NCI-H82 (cell line): Measurements from ENCODE around the gene TMEM203.
A peak's percentile ranks its signal among the peaks of the same experiment; 100 is the strongest.

Source experiments
- DNase-seq: peaks from one replicate; lab custom pipeline; 2025; lab: John Stamatoyannopoulos, UW

The TMEM203 gene

DNA sequence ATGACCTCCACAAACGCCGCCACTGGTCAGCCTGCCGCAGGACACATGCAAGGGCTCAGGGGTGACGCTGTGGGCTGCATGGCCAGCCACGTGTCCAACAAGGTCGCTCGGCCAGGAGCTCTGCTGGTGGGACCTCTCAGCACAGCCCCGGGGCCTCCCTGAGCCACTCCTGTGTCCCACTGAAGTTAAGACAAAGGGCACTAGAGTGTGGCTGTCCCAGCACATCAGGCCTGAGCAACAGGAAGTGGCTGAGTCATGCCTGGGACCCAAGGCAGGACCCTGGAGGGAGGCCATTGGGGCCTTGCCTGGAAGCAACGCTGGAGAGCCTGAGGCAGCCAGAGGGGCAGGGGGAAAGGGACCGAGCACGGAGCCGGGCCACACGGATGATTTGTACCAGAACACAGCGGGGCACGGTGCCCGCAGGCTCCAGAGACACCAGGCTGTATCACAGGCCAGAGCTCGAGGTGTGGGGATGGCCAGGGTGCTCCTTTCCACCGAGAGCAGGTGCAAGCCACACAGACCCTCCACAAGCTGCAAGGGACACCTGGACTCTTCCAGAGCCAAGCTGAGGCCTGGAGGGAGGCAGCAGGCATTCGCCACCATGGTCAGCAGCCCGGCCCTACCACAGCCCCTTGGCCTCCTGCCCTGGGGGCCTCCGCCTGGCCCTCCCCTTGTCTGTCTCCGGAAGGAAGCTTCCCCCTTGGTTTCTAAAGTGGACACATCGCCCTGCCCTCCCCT lies 27.1 kb downstream of the TMEM203 start:
- DNase-seq: no peak

DNA sequence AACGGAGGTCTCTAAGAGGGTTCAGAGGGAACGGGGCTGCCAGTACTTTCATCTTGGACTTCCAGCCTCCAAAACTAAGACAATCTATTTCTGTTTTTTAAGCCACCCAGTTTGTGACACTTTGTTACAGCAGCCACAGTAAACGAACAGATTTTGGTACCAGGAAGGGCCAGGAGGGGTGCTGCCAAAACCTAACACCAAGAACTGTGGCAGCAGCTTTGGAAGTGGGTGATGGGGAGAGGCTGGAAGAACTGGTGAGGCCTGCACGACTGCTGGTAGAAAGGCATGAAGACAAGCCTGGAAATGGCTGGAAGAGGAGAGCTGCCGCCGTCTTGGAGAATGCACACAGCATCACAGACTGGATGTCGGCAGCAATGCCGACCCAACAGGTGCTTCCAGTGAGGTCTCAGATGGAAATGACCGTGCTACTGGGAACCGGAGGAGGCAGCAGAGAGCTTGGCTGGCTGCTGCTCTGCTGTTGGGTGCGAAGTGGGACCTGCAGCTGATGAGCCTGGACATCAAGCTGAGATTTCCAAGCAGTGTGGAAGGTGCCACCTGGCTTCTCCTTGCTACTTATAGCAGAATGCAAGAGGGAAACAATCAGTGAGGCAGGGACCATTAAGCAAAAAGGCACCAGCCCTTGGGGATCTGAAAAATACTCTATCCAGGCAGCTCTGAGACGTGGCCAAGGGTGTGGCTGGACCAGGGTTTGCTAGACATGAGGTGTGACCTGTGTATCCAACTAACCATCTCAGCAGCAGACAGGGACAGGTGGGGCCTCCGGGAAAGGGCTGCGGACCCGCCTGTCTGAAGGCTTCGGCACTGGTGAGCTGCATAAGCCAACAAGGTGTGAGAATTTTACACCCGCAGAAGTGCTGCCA lies 28.9 kb downstream of the TMEM203 start:
- peak; percentile 77 for DNase-seq

DNA sequence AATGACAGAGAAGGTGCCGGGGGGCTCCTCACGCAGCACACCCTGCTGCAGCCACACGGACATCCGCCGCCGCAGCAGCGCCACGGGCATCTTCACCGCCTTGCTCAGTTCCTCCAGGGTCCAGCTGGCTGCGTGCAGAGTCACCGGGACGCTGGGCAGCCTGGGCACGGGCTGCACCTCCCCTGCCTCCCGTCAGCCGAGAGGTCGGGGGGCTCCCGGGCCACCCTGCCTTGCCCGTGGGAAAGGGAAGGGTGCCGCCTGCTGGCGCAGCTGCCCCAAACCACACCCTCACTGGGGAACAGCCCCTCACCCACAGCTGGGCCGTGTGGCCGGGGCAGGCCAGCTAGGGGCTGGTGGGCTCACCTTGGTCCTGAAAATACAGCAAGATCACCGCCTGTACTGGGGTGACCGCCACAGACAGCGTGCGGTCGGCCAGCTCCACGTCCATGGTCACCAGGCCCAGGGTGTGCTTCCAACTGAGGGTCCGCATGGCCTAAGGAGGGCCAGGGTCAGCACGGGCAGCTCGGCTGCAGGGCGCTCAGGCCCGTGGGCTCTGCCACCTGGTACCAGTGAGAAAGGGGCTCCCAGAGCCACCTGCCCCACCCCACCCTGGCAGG lies 30.0 kb downstream of the TMEM203 start:
- no peak for DNase-seq

DNA sequence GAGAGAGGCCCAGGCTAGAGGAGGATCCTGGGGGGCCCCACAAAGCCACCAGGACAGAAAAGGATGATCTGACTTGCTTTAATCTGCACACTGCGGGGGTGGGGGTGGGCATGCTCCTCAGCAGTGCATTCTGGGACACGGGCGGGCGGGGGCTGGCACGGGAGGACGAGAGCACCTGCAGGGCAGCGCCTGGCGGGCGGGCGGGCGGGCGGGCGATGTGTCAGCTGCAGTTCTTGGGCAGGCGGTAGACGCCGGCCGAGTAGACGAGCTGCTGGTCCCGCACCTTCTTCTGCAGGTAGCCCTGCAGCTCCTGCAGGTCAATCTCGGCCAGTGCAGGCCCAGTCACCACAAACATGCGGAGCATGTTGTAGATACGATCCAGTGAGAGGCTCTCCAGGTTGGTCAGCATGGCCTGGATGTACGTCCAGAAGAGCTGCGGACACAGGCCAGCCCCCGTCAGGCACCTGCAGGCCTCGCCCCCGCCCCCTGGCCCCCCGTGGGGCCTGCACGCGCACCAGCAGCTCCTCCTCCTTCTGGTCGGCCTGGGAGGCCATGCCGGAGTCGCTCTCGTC lies 30.6 kb downstream of the TMEM203 start:
- no peak for DNase-seq

DNA sequence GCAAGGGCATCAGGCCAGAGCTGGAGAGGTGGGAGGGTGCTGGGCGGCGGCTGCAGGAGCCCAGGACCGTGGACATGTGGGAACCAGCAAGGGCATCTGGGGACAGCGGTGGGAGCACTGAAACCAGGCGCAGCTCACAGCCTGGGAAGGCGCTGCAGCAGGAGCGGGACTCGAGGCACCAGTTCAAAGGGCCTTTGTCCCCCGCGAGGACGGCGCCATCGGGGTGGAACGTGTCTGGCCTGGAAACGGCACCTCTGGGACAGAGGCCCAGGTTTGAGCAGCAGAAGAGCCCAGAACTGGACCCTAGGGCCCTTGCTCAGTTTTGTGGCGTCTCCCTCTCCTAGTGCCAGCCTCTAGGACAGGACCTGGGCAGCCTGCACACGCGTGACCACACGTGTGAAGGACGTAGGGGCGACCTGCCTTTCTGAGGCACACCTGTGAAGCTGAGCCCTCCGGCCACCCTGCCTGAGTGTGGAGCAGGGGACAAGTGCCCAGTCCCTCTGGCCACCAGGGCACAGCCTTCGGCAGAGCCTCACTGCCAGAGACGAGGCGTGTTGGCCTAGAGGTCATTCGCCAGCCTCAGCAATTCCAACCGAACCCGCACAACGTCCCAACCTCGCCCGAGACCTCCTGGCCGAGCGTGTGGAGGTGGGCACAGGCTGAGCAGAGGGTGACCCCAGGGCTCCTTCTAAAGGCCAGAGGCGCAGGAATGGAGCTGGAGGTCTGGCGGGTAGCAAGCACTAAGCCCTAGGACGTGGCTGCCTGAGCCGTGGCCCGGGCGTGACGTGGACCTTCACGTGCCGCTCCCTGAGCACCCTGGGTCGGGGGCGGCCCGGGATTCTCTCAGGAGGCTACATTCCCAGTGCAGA lies 31.4 kb downstream of the TMEM203 start:
- peak; percentile 43 for DNase-seq

DNA sequence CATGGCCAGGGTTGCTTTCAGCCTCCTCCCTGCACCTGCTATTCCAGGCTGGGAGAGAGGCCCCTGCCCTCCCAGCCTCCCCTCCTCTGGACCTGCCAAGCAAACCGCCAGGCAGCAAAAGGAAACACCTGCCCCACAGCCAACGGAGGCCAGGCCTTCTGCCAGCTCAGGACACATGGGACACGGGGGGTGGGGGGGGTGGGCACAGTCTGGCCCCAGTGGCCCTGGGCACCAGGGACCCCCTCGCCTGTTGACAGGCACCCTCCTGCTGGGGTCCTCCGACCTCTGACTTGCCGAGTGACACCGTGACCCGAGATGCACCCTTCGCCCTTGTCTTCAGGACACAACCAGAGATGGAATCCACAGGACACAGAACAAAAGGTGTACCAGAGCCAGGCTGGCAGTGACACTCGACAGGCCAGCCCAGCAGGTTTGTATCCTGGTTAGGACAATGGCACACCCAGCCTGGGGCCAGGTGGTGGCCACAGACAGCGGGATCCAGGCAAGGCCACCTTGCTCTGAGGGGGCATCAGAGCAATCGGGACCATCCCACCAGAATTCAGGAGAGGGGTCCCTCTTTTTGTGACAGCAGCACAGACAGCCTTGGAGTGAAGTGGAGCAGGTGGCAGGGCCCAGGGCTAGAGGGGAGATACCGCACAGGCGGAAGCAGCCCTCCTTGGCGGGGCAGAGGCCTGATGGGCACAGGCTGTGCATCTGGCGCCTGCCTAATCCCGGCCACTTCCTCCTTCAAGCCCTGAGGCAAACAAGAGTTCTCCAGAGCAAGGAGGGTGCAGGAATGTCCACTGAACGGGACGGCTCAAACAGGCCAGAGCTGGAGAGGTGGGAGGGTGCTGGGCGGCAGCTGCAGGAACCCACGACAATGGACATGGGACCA lies 32.3 kb downstream of the TMEM203 start:
- peak; percentile 55 for DNase-seq

DNA sequence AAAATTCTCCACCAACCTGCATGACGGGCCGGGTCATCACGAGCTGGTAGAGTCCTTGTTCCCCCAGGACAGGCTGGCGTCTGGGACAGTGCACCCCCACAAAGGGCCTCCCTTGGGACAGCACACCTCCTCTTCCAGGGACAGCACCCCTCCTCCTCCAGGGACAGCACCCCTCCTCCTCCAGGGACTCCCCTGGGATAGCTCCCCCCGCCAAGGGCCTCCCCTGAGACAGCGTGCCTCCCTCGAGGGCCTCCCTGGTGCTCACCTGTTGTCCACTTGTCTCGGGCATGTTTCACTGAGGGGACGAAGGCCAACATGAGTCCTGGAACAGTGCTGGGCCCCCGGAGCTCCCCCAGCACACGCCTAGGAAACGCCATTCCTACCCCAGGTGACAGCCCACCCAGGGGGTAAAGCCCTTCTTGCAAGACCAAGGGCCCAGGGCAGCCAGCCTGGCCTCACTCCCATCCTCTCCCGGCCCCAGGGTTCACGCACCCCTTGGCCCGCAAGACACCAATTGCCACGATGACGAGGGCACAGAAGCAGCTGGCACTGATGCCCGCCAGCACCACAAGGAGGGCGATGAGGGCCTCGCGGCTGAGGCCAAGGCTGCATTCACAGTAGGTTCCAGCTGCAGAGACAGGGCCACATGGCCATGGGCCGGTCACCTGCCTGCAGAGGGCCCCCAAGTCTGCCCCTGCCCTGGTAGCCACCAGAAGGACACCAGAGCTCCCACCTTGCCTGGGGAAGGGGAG lies 34.1 kb downstream of the TMEM203 start:
- DNase-seq: no peak

DNA sequence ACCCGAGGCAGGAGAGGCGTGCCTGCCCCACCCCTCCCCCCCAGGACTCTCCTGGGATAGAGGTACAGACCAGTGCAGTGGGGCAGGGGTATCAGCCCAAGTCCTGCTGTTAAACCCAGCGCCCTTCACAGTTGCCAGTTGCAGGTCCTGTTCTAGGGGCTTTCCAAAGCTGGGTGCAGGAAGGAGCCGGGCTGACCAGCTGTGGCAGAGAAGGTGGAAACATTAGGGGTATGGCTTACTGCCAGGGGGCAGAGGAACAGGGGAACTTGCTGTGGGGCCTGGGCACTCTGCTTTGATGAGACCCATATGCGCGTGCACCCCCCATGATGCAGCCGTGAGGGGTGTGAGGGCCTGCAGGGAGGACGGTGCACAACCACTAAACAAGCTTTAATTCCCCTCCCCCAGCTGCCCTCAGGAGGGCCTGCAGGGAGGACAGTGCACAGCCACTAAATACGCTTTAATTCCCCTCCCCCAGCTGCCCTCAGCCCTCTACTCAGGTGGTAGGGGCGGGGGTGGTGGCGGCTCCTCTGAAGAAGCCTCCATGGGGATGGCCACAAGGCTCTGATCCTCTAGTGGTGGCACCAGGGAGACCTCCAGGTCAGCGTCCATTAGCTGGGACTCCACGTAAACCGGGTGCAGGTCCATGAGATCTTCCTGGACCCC lies 34.8 kb downstream of the TMEM203 start:
- DNase-seq: no peak

DNA sequence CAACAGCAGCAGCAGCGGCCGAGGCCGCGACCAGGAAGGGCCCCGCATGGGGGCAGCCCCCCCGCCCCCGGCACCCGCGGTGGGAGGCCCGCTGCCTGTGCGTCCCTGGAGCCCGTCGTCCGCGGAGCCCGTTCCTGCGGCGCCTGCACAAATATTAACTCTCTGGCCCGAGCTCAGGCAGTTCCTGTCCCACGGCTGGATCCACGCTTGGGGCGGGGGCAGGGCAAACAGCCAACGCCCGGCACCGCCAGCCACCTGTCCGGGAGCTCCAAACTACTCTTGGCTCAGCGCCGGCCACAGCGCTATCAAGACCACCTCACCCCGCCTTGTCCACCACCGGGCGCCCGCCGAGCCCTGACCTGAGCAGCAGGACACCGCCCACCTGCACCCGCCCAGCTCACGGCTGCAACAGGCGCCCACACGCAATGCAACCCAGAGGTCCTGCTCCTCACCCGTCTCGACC lies 35.5 kb downstream of the TMEM203 start, which contains the start of gene LRRC26:
TSS of gene LRRC26 (minus strand) at position 156 of the 463 bp plus-strand sequence. CDS start at position 48, 108 bp downstream.
- no peak for DNase-seq

DNA sequence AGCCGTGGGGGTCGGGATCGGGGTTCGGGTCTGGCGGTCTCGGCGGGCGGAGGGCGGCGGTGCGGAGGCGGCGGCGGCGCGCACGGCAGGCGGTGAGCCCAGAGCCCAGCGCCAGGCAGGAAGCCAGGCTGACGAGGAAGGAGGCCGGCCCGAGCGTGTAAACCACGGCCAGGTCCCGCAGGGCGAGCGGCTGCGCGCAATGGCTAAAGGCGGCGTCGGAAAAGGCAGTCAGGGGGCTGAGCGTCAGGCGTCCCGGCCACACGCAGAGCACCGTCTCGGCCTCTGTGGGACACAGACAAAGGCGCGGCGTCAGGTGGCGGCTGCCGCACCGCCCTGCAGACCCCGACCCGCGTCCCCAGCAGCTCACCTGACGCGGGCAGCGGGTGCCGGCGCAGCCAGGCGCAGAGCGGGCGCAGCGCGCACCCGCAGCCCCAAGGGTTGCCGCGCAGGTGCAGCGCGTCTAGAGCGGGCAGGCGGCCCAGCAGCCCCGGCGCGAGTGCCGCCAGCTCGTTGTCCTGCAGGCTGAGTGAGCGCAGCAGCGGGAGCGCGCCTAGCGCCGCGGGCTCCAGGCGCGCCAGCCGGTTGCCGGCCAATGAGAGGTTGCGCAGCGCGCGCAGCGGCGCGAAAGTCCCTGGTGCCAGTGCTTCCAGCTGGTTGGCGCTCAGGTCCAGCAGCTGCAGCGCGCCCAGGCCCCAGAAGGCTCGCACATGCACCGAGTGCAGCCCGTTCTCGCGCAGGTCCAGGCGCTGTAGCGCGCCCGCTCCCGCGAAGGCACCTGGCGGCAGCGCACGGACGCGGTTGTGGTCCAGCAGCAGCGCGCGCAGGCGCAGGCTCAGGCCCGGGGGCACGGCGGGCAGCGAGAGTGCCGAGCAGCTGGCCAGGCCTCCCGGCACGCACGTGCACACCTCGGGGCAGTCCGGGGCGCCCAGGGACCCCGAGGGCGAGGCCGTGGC lies 36.3 kb downstream of the TMEM203 start:
- peak; percentile 66 for DNase-seq

DNA sequence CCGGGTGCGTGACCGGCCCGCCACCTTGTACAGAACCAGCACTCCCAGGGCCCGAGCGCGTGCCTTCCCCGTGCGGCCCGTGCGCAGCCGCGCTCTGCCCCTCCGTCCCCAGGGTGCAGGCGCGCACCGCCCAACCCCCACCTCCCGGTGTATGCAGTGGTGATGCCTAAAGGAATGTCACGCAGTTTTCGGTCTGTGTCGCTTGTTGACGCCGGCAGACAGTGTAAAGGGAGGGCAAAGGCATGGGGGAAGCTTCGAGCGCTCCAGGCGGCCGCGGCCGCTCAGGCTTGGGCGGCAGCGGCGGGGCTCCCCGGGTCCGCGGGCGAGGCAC lies 36.9 kb downstream of the TMEM203 start:
- no peak for DNase-seq

DNA sequence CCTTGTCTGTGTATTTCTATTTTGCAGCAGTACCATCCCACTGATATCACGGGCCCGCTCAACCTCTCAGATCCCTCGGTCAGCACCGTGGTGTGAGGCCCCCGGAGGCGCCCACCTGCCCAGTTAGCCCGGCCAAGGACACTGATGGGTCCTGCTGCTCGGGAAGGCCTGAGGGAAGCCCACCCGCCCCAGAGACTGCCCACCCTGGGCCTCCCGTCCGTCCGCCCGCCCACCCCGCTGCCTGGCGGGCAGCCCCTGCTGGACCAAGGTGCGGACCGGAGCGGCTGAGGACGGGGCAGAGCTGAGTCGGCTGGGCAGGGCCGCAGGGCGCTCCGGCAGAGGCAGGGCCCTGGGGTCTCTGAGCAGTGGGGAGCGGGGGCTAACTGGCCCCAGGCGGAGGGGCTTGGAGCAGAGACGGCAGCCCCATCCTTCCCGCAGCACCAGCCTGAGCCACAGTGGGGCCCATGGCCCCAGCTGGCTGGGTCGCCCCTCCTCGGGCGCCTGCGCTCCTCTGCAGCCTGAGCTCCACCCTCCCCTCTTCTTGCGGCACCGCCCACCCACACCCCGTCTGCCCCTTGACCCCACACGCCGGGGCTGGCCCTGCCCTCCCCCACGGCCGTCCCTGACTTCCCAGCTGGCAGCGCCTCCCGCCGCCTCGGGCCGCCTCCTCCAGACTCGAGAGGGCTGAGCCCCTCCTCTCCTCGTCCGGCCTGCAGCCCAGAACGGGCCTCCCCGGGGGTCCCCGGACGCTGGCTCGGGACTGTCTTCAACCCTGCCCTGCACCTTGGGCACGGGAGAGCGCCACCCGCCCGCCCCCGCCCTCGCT lies 37.5 kb downstream of the TMEM203 start:
- DNase-seq: peak; percentile 32

DNA sequence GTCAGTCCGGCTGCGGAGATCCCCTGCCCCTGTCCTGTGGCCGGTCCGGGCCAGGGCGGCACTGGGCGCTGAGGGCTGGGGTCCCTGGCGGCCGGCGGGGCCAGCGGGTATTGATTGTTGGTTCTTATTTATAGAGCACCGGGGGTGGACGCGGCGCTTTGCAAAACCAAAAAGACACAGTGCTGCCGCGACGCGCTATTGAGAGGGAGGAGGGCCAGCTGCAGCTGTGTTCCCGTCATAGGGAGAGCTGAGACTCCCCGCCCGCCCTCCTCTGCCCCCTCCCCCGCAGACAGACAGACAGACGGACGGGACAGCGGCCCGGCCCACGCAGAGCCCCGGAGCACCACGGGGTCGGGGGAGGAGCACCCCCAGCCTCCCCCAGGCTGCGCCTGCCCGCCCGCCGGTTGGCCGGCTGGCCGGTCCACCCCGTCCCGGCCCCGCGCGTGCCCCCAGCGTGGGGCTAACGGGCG lies 38.1 kb downstream of the TMEM203 start:
- no peak for DNase-seq

DNA sequence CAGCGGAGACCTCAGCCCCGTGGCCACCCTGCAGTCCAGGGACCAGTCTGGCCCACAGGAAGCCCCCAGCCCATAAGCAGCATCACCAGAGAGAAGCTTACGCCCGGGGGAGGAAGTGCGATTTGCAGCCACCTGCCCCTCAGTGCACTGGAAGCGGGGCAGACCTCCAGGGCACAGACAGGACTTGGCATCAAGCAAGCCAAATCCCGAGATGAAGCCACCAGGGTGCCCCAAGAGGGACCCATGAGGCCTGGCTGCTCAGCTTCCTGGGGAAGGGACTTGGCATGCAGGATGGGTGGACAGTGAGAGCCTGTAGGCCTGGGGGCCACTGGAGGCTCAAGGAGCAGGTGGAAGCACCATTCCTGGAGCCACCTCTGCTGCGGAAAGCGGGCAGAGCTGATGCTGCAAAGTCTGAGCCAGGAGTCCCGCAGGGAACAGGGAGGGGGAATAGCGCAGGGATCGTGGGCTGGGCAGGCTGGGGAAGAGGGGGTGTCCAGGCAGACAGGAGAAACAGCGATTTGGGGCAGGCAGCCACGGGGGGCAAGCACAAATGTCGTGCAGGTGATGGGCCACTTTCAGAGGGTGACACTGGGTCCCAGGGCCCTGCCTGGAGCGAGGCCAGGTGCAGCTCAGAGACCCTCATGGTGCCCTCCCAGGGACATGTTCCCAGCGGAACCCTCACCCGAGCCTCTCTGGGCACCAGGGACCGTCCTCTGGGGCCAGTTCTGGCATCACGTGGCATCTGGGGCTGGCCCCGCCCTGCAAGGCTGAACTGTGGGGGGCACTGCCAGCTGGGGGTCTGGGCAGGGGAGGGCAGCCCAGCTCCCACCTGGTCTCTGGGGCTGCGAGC lies 38.8 kb downstream of the TMEM203 start:
- no peak for DNase-seq

DNA sequence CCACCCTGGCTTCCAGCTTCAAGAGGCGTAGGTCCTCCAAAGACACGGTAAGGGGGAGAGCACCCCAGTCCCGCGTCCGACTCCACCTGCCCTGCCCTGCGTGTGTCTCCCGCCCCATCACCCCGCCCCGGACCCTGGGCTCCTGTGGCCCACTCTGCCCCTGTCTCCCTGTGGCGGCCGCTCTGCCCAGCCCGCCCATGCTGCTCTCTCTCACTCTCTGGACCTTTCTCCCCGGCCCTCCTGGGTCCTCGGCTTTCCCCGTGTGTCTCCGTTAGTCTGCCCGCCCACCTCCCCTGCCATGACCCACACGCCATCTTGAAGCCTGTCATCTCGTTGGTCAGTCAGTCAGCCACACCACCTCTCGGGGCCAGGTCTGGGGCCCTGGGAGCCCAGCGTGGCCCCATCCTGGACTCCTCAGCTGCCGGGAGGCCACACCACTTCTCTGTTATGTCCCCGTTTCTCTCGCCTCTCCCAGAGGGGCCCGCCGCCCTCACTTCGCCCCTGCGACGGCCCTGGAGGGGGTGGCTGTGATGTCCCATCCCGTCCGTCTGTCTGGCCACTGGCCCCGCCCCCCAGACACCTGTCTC lies 40.1 kb downstream of the TMEM203 start:
- no peak for DNase-seq
